Heart right ventricle (tissue), 16 donors: Measurements from ENCODE around the gene SHB. TPM values are rescaled to one million over a fixed set of nuclear protein-coding genes. Genes with fewer than 3 reads are reported as not detected.
A peak's percentile ranks its signal among the peaks of the same experiment; 100 is the strongest.

Source experiments
- ATAC-seq, 8 donors: fragments of 200-7000 bp; cut with Tn5 transposase; one replicate each; pipeline ENCODE4 v1.9.1; 2020; ENCODE audit warnings: mild to moderate bottlenecking in 8 of 8, moderate library complexity in 8 of 8, moderate number of reproducible peaks in 1 of 8
- DNase-seq, 2 donors: peaks; one replicate each; pipeline ENCODE4 v3.0.0-alpha.2; 2020
- H3K27ac ChIP-seq, 10 donors: fragments of 200-600 bp; sonication (generic) in 2 of 10; one replicate each; pipeline versions ENCODE4 v1.5.0 to v1.8.0; 2020 to 2022; ENCODE audit warnings: mild to moderate bottlenecking in 3 of 10
- H3K27me3 ChIP-seq, 7 donors: fragments of 200-600 bp; one replicate each; pipeline ENCODE4 v1.8.0; 2021 to 2022; ENCODE audit warnings: mild to moderate bottlenecking in 2 of 7
- H3K36me3 ChIP-seq, 9 donors: fragments of 200-600 bp; sonication (generic) in 1 of 9; one replicate each; pipeline versions ENCODE4 v1.5.0 to v1.8.0; 2020 to 2022; ENCODE audit warnings: mild to moderate bottlenecking in 2 of 9
- H3K4me1 ChIP-seq, 9 donors: fragments of 200-600 bp; sonication (generic) in 1 of 9; one replicate each; pipeline versions ENCODE4 v1.5.0 to v1.8.0; 2020 to 2022; ENCODE audit warnings: mild to moderate bottlenecking in 4 of 9
- H3K4me3 ChIP-seq, 10 donors: fragments of 200-600 bp; sonication (generic) in 2 of 10; one replicate each; pipeline versions ENCODE4 v1.5.0 to v1.8.0; 2020 to 2022; ENCODE audit warnings: mild to moderate bottlenecking in 7 of 10, moderate library complexity in 2 of 10
- H3K9me3 ChIP-seq, 11 donors: fragments of 200-600 bp in 10 of 11; sonication (generic) in 2 of 11; one replicate each; pipeline versions ENCODE4 v1.5.0 to v1.8.0; 2013 to 2022; ENCODE audit warnings: mild to moderate bottlenecking in 2 of 11, control low read depth in 1 of 11, moderate library complexity in 1 of 11
- CTCF ChIP-seq, 9 donors: fragments of 200-600 bp; sonication (generic) in 2 of 9; IDR thresholded peaks; one replicate each; pipeline versions ENCODE4 v1.5.0 to v1.8.0; 2021 to 2022; ENCODE audit warnings: antibody characterized with exemption in 9 of 9, mild to moderate bottlenecking in 5 of 9, moderate library complexity in 1 of 9
- WGBS, 2 donors: extraction: QIAGEN DNeasy Blood & Tissue Kit; methylation state at CpG; one replicate each; pipeline ENCODE4 v1.1.7; 2013; ENCODE audit warnings: inconsistent platforms in 1 of 2; 5-methylcytosine and 5-hydroxymethylcytosine counted together
- intact Hi-C, 10 donors: fragments of 100-400 bp; cut with DNase I; formaldehyde crosslinking; loops; one replicate each; pipeline versions ENCODE4 v1.11.1 to v1.14.2; 2022
- polyA plus RNA-seq, 2 donors: library from polyadenylated mRNA; stranded (reverse); fragments of 200-250 nt; gene quantifications; one replicate each; pipeline ENCODE4 v1.2.3, GENCODE V29; 2013
- total RNA-seq, 10 donors: library from RNA; stranded (reverse); fragmentation: NEBNext Ultra II Directional in 3 of 10; extraction: Animal tissue kit (Norgen Biotek cat#: 25700) in 3 of 10; gene quantifications; one replicate each; pipeline versions ENCODE4 v1.2.1 to v1.2.4, GENCODE V29; 2021 to 2023
- donor health status: Arrhythmogenic right ventricular cardiomyopathy.
- donor health status: ischemic (EF 13 %, LVEDD 7.1; RV severe dilation, severe dysfunction).
- donor health status: healthy with polysubstance abuse.
- donor health status: DM: no; HTN: yes; CAD: no.
- donor health status: DM: no; HTN: no; CAD: no.
- donor health status: ischemic (EF 25% LVEDD 6.9; RV normal size, moderate dysfunction).
- donor health status: ischemic (EF 25% LVEDD 5.7; RV mildly dilated, moderate dysfunction).
- donor health status: healthy.
- donor health status: DM: yes; HTN: yes; CAD: no.
- donor health status: Ischemic cardiomyopathy.
- donor health status: ischemic (EF 35%, LVEDD 5.7; RV mildly dilated, moderate dysfunction).
- donor health status: nonischemic (EF 11% LVEDD 7.7; RV severe dilation, severe dysfunction).
- donor health status: DM: yes; HTN: yes; CAD: no.
- donor health status: PGD.
- donor health status: ischemic (EF 29% LVEDD 5.4; RV normal size, mild dysfunction).
- donor health status: nonischemic (EF 23%, LVEDD 6.1; RV moderate dilation, normal function).

SHB gene
- total and polyA plus RNA-seq, 12 donors: 5.7 to 26.6 (median 18.0) TPM

- intact Hi-C loops: loop anchor here in 4 of 10 donors (1.0 to 10.0 kb wide), 3 partner anchors 11 to 489 kb away; partner anchors contain the start of gene ALDH1B1 (in 2 of the 4)
- Histone ChIP-seq H3K36me3 (peaks cover 0 to 6% (median 0%) of the 10 kb centered on the region in 9 donors), H3K27me3 (no peaks in the 10 kb centered on the region), H3K4me1 (peaks cover 4 to 36% (median 26%) of the 10 kb centered on the region in 9 donors), H3K9me3 (no peaks in the 10 kb centered on the region), H3K4me3 (no peak overlapping the region), H3K27ac (no peak overlapping the region)
- DNase-seq (no peak), ATAC-seq (no peak)
- no peak for TF ChIP-seq CTCF (IDR thresholded peaks at IDR 0.05)
- 95 to 96% methylated on average over 4 of the region's 4 CpGs for WGBS, 2 donors
Measured at GRCh38 chr9:37905776-37906175, 163.3 kb downstream of the SHB start.

GRCh38 chr9:37905131-37905505 lies 163.9 kb downstream of the SHB start:
- Histone ChIP-seq H3K27me3 (no peaks in the 10 kb centered on the region), H3K4me3 (peak overlapping the region in 9 of 10 donors; percentile 71 to 100 (median 88)), H3K27ac (peak overlapping the region in 8 of 10 donors; percentile 85 to 92 (median 89)), H3K9me3 (no peaks in the 10 kb centered on the region), H3K4me1 (peaks cover 4 to 36% (median 26%) of the 10 kb centered on the region in 9 donors), H3K36me3 (peaks cover 0 to 12% (median 0%) of the 10 kb centered on the region in 9 donors)
- intact Hi-C loops: loop anchor here in 3 of 10 donors (5.0 to 10.0 kb wide), 2 partner anchors 252 to 490 kb away; partner anchors contain the start of gene ALDH1B1 (in 2 of the 3)
- no peak for TF ChIP-seq CTCF (IDR thresholded peaks at IDR 0.05)
- no peak for ATAC-seq
- WGBS, 2 donors: 38 to 52% methylated on average over 10 of the region's 10 CpGs
- DNase-seq: no peak

GRCh38 chr9:37904445-37905130 lies 164.4 kb downstream of the SHB start:
- DNase-seq: peak in 1 of 2 donors; percentile 30
- H3K4me1 ChIP-seq: peaks cover 4 to 36% (median 26%) of the 10 kb centered on the region in 9 donors
- intact Hi-C loops: loop anchor here in 4 of 10 donors (5.0 to 10.0 kb wide), 3 partner anchors 152 to 490 kb away; partner anchors contain the start of genes ALDH1B1 (in 2 of the 4) and TRMT10B (in 1 of the 4)
- peak overlapping the region; percentile 19 to 92 (median 88) for H3K27ac ChIP-seq
- ATAC-seq: peak; percentile 5 to 70 (median 43)
- peak overlapping the region; percentile 71 to 100 (median 87) for H3K4me3 ChIP-seq
- peaks cover 0 to 16% (median under 1%) of the 10 kb centered on the region in 9 donors for H3K36me3 ChIP-seq
- 12 to 13% methylated on average over 36 of the region's 36 CpGs for WGBS, 2 donors
- TF ChIP-seq CTCF (IDR thresholded peaks at IDR 0.05): peak in 1 of 9 donors; percentile 4
- no peaks in the 10 kb centered on the region for H3K9me3 ChIP-seq
- no peaks in the 10 kb centered on the region for H3K27me3 ChIP-seq

GRCh38 chr9:37903647-37904444 lies 165.2 kb downstream of the SHB start, which contains the start of gene SLC25A51:
TSS of gene SLC25A51 (minus strand) at chr9:37904127. CDS start at chr9:37888550, 15,577 bp downstream.
- Histone ChIP-seq H3K27ac (peak within 1 kb of the TSS; percentile 19 to 92 (median 88)), H3K4me3 (peak within 1 kb of the TSS; percentile 71 to 100 (median 87)), H3K36me3 (peaks cover 0 to 23% (median 8%) of the 10 kb centered on the region in 9 donors), H3K9me3 (no peaks in the 10 kb centered on the region), H3K27me3 (no peaks in the 10 kb centered on the region), H3K4me1 (peaks cover 4 to 32% (median 26%) of the 10 kb centered on the region in 9 donors)
- peak; percentile 91 to 96 (median 94) for ATAC-seq
- peak; percentile 96 for DNase-seq
- 0% methylated on average over 81 to 84 of the region's 84 CpGs for WGBS, 2 donors
- intact Hi-C loops: loop anchor here in 3 of 10 donors (5.0 to 10.0 kb wide), 2 partner anchors 152 to 491 kb away; partner anchors contain the start of genes ALDH1B1 (in 2 of the 3) and TRMT10B (in 1 of the 3)
- TF ChIP-seq CTCF (IDR thresholded peaks at IDR 0.05): peak; percentile 81 to 98 (median 93)
